Neutrophil (primary cell): ENCODE results near the gene MAP3K2.
"Not testable (repeated sequence)": the region's sequence is repeated elsewhere in the genome, so short reads cannot be mapped to it uniquely, and the experiment has no call there.

Experiments
- H3K27ac ChIP-seq: fragments of 200-600 bp; sonication (generic); 2 replicates; pipeline ENCODE4 v1.5.1; 2016; ENCODE audit warnings: mild to moderate bottlenecking, moderate library complexity
- H3K27me3 ChIP-seq: fragments of 200-600 bp; sonication (generic); 2 replicates; pipeline ENCODE4 v1.6.0; 2016; ENCODE audit warnings: mild to moderate bottlenecking
- H3K36me3 ChIP-seq: fragments of 200-600 bp; sonication (generic); 2 replicates; pipeline ENCODE4 v1.5.1; 2017
- H3K4me1 ChIP-seq, 2 experiments: fragments of 200-600 bp in 1 of 2; sonication (generic) in 1 of 2; 1 replicate in 1 of 2; 2 replicates in 1 of 2; pipeline versions ENCODE4 v1.5.1 to v1.6.1; 2013 to 2016; ENCODE audit warnings: low read depth in 1 of 2, low read length in 1 of 2, mild to moderate bottlenecking in 1 of 2, moderate library complexity in 1 of 2; ENCODE audit not compliant: control insufficient read depth in 1 of 2, insufficient read depth in 1 of 2
- H3K4me3 ChIP-seq, 2 experiments: fragments of 200-600 bp in 1 of 2; sonication (generic) in 1 of 2; 1 replicate in 1 of 2; 2 replicates in 1 of 2; pipeline ENCODE4 v1.5.1; 2013 to 2016; ENCODE audit warnings: low read depth in 1 of 2, low read length in 1 of 2, mild to moderate bottlenecking in 1 of 2, moderate library complexity in 1 of 2
- H3K9me3 ChIP-seq: fragments of 200-600 bp; sonication (generic); 2 replicates; pipeline ENCODE4 v1.5.1; 2016
- CTCF ChIP-seq: fragments of 200-600 bp; sonication (generic); IDR thresholded peaks from 2 replicates; pipeline ENCODE4 v1.5.1; 2016; ENCODE audit warnings: antibody characterized with exemption

The MAP3K2 gene

GRCh38 chr2:127410871-127411652 lies 23.3 kb upstream of the MAP3K2 start:
- Histone ChIP-seq H3K4me3 (peak overlapping the region; percentile 37 to 52), H3K36me3 (no peaks in the 10 kb centered on the region), H3K27me3 (no peaks in the 10 kb centered on the region), H3K4me1 (peaks cover 71% of the 10 kb centered on the region in 2 experiments), H3K9me3 (no peaks in the 10 kb centered on the region), H3K27ac (peak overlapping the region; percentile 93)
- no peak for TF ChIP-seq CTCF

- Histone ChIP-seq H3K4me1 (peaks cover 57 to 58% of the 10 kb centered on the region in 2 experiments), H3K27ac (peak overlapping the region; percentile 93)
- not testable (repeated sequence) for H3K9me3 ChIP-seq, H3K36me3 ChIP-seq, H3K27me3 ChIP-seq, H3K4me3 ChIP-seq
Observed at GRCh38 chr2:127409716-127410115, 21.9 kb upstream of the MAP3K2 start.

- Histone ChIP-seq H3K36me3 (no peaks in the 10 kb centered on the region), H3K27me3 (no peaks in the 10 kb centered on the region), H3K4me1 (peaks cover 50% of the 10 kb centered on the region in 2 experiments), H3K9me3 (no peaks in the 10 kb centered on the region), H3K4me3 (peak overlapping the region; percentile 60 to 72), H3K27ac (peak overlapping the region; percentile 95)
- TF ChIP-seq CTCF = no peak
Observed at GRCh38 chr2:127408807-127409099, 21.0 kb upstream of the MAP3K2 start.

- Histone ChIP-seq H3K27ac (peak overlapping the region; percentile 95), H3K9me3 (no peaks in the 10 kb centered on the region), H3K36me3 (no peaks in the 10 kb centered on the region), H3K27me3 (no peaks in the 10 kb centered on the region), H3K4me1 (peaks cover 44% of the 10 kb centered on the region in 2 experiments), H3K4me3 (peak overlapping the region; percentile 60 to 72)
- peak; percentile 47 for TF ChIP-seq CTCF
Observed at GRCh38 chr2:127408004-127408806, 20.4 kb upstream of the MAP3K2 start.

GRCh38 chr2:127407661-127408003 lies 19.9 kb upstream of the MAP3K2 start:
- no peaks in the 10 kb centered on the region for H3K9me3 ChIP-seq
- peak overlapping the region; percentile 60 to 72 for H3K4me3 ChIP-seq
- H3K4me1 ChIP-seq = peaks cover 38 to 39% of the 10 kb centered on the region in 2 experiments
- TF ChIP-seq CTCF = no peak
- H3K36me3 ChIP-seq = no peaks in the 10 kb centered on the region
- peak overlapping the region; percentile 95 for H3K27ac ChIP-seq
- H3K27me3 ChIP-seq = no peaks in the 10 kb centered on the region

GRCh38 chr2:127407091-127407490 lies 19.3 kb upstream of the MAP3K2 start:
- Histone ChIP-seq H3K36me3 (no peaks in the 10 kb centered on the region), H3K9me3 (no peaks in the 10 kb centered on the region), H3K27ac (peak overlapping the region; percentile 95), H3K27me3 (no peaks in the 10 kb centered on the region), H3K4me3 (no peak overlapping the region), H3K4me1 (peaks cover 33% of the 10 kb centered on the region in 2 experiments)
- TF ChIP-seq CTCF = no peak
